Measurements from ENCODE around the gene RASA3. TPM values are rescaled to one million over a fixed set of nuclear protein-coding genes. Genes with fewer than 3 reads are reported as not detected.

Gene RASA3
- total RNA-seq, 1 donor from 2014 or later: 14.6 TPM

DNA sequence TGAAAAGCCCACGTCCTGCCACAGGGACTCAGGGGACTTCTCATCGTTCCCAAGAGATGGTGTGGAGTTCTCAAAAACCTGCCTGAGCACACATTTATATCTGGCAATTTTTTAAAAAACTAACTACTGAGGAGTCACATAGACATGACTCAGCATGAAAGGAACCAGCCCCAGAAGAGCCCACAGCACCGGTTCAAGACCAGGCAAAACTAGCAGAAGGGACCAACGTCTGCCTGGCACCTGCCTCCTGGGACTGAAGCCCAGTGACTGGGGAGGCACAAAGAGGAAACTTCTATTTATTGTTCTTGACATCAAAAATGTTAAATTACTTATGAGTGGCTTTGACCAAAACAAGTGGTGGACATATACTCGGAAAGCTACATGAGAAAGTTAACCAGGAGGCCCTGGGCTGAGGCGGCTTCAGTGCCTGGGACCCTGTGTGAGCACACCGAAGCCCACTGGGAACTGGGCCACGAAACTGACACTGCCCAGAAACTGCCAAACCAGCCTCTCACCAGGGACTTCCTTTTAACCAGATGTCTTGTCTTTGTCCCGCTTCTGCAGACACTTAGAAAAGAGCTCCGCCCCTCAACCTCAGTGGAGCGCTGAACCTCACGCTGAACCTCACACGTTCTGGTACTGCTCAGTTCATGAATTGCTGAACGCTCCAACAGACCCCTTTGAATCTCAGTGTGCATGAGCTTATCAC, 184.2 kb downstream of the RASA3 start:
- TF ChIP-seq, protein P1, sequence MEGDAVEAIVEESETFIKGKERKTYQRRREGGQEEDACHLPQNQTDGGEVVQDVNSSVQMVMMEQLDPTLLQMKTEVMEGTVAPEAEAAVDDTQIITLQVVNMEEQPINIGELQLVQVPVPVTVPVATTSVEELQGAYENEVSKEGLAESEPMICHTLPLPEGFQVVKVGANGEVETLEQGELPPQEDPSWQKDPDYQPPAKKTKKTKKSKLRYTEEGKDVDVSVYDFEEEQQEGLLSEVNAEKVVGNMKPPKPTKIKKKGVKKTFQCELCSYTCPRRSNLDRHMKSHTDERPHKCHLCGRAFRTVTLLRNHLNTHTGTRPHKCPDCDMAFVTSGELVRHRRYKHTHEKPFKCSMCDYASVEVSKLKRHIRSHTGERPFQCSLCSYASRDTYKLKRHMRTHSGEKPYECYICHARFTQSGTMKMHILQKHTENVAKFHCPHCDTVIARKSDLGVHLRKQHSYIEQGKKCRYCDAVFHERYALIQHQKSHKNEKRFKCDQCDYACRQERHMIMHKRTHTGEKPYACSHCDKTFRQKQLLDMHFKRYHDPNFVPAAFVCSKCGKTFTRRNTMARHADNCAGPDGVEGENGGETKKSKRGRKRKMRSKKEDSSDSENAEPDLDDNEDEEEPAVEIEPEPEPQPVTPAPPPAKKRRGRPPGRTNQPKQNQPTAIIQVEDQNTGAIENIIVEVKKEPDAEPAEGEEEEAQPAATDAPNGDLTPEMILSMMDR (IDR thresholded peaks at IDR 0.05; ENCODE audit: unreplicated experiment): no peak
- no peak for DNase-seq (ENCODE audit: low spot score in 2 of 2, unreplicated experiment in 2 of 2)
- no peaks in the 10 kb centered on the region for H3K9me3 Mint-ChIP-seq
- no peak overlapping the region for H3K4me3 Mint-ChIP-seq
- peaks cover 2% of the 10 kb centered on the region for H3K4me1 Mint-ChIP-seq
- H3K27ac Mint-ChIP-seq: no peak overlapping the region
- no peaks in the 10 kb centered on the region for H3K36me3 Mint-ChIP-seq
- no peaks in the 10 kb centered on the region for H3K27me3 Mint-ChIP-seq (ENCODE audit: low read depth)

DNA sequence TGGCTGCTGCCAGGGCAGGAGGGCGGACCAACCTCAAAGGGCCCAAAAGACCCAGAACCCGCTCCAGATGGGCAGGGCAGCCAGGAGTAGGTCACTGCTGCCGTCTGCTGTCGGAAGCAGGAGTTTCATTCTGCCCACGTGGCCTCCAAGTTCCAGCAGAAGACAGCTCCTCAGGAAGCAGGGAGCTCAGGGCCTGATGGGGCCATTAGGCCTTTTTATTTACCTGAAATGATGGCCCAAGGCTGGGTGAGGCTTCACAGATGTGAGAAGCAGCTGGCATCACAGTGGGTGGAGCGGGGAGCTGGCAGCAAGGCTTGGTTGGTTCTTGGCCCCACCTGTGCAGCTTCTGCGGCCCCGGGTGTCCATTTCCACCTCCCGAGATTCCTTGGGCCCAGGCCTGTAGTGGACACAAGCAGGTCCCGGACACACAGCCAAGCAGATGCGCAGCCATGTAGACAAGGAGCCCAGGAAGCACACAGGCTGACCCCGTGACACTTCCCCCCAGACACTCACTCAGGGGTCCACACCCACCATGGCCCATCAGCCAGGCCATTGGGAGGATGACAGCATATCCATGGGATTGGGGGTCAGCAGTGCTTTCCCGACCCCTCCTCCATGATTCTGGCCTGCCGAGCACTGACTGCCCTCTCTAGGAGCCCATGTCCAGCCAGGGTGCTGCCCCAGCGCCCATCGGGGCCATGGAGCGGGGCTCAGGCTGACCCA, 185.0 kb downstream of the RASA3 start:
- Mint-ChIP-seq H3K27ac (no peak overlapping the region), H3K27me3 (ENCODE audit: low read depth) (no peaks in the 10 kb centered on the region), H3K4me3 (no peak overlapping the region), H3K36me3 (no peaks in the 10 kb centered on the region), H3K9me3 (no peaks in the 10 kb centered on the region), H3K4me1 (peaks cover 2% of the 10 kb centered on the region)
- TF ChIP-seq, protein P1 (IDR thresholded peaks at IDR 0.05; ENCODE audit: unreplicated experiment): no peak
- no peak for DNase-seq (ENCODE audit: low spot score in 2 of 2, unreplicated experiment in 2 of 2)

DNA sequence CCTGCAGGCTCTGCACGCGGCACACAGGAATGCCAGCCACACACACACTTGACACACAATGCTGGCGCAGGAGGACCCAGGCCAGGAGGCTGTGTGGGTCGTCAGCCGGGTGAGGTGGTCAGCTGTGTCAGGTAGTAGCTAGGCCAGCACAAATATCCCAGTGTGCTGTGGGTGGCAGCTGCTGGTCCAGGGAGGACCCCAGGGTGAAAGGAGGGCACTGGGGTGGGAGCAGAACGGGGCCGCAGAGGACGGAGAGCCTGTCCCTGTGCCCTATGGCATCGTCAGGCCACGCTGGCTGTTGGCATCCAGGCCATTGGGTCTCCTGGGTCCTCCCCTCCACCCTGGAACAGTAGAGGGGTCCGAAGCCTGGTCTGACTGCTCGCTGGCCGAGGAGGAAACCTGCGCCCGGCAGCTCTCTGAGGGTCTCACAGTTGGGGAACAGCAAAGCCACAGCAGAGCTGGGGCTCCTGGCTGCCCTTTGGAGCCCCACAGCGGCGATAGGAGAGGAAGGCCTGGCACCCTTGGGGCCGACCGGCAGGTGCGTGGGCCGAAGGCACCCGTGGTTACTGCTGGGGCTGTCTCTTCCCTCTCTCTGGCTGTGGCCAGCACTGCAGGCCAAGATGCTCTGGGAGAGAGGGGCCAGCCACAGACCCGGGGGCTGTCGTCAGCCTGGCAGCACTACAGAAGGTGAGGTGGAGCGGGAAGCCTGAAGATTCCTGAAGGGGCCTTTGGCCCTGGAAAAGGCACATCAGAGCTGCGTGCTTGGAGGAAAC, 185.8 kb downstream of the RASA3 start:
- TF ChIP-seq, protein P1 (IDR thresholded peaks at IDR 0.05; ENCODE audit: unreplicated experiment): no peak
- Mint-ChIP-seq H3K36me3 (no peaks in the 10 kb centered on the region), H3K9me3 (no peaks in the 10 kb centered on the region), H3K4me3 (no peak overlapping the region), H3K27me3 (ENCODE audit: low read depth) (no peaks in the 10 kb centered on the region), H3K4me1 (peaks cover 2% of the 10 kb centered on the region), H3K27ac (no peak overlapping the region)
- DNase-seq (ENCODE audit: low spot score in 2 of 2, unreplicated experiment in 2 of 2): no peak

DNA sequence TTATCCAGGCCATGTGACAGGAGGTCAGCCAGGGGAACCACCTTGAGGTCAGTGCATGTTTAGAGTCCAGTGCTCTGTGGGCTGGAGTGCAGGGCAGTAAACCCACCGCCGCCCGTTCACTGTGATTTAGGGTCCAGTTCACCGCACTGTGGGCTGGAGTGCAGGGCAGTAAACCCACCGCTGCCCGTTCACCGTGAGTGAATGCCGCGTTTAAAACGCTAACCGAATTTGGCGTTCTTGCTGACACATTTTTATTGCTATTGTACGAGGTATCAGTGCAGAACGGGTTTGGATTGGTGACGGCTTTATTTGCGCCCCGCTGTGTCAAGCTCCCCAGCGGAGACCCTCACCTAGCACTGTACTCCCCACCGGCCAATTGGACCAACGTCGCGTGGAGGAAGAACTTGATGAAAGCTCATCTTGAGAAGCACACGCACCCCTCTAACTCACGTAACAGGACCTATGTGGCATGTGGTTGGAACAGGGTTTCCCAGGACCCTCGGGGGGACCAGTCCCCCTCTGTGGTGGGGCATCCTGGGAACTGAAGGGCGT, 186.5 kb downstream of the RASA3 start:
- Mint-ChIP-seq H3K4me3 (no peak overlapping the region), H3K9me3 (no peaks in the 10 kb centered on the region), H3K4me1 (peaks cover 2% of the 10 kb centered on the region), H3K27me3 (ENCODE audit: low read depth) (no peaks in the 10 kb centered on the region), H3K36me3 (no peaks in the 10 kb centered on the region), H3K27ac (no peak overlapping the region)
- no peak for DNase-seq (ENCODE audit: low spot score in 2 of 2, unreplicated experiment in 2 of 2)
- TF ChIP-seq, protein P1 (IDR thresholded peaks at IDR 0.05; ENCODE audit: unreplicated experiment): no peak

DNA sequence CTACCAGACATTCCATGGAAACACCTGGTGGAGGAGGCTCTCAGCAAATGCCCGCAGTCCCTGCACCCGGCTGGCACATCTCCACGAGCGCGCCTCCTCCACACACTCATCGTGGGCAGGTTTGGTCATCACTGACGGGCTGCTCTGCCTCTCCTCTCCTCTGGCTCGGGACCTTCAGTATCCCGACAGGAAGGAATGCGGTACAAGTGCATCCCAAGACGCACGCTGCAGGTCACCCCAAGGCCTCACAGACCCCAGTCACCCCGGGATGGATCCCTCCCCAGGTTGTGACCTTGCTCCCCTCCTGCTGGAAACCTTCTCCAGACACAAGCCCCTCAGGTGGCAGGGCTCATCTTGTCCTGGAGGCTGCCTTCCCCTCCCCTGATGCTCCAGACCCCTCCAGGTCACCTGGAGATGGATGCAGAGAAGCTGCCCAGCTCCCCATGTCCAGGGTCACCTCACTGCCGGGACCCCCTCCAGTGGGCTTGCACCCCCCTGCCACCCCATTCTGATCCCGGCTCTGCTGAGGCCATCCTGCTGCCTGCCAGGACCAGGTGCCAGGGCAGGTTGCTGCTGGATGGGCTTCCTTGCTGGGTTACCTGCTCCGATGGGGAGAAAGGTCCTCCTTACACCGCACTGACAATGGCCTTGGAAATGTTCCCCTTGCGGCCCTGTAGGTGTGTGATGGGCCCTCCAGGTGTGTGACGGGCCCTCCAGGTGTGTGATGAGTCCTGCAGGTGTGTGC, 188.4 kb downstream of the RASA3 start:
- Mint-ChIP-seq H3K27ac (no peak overlapping the region), H3K36me3 (no peaks in the 10 kb centered on the region), H3K4me1 (peaks cover 2% of the 10 kb centered on the region), H3K9me3 (no peaks in the 10 kb centered on the region), H3K27me3 (ENCODE audit: low read depth) (no peaks in the 10 kb centered on the region), H3K4me3 (no peak overlapping the region)
- DNase-seq (ENCODE audit: low spot score in 2 of 2, unreplicated experiment in 2 of 2): no peak
- TF ChIP-seq, protein P1 (IDR thresholded peaks at IDR 0.05; ENCODE audit: unreplicated experiment): no peak
